Stomach (tissue), 4 donors: ENCODE results near the gene ATXN1.

Source experiments
- CTCF ChIP-seq, 7 experiments: fragments of 450-650 bp in 4 of 7; fragments of 200-600 bp in 3 of 7; sonication (generic) in 3 of 7; IDR thresholded peaks; one replicate each; pipeline ENCODE4 v1.5.1; 2016 to 2019; ENCODE audit warnings: antibody characterized with exemption in 7 of 7, control low read depth in 2 of 7, mild to moderate bottlenecking in 1 of 7
- EP300 ChIP-seq: sonication (generic); formaldehyde crosslinking; IDR thresholded peaks from one replicate; pipeline ENCODE4 v1.6.1; 2017; ENCODE audit warnings: antibody characterized with exemption
- POLR2A ChIP-seq, 4 donors: fragments of 450-650 bp; IDR thresholded peaks; one replicate each; pipeline ENCODE4 v1.6.1; 2016; ENCODE audit warnings: antibody characterized with exemption in 4 of 4, control low read depth in 2 of 4, mild to moderate bottlenecking in 1 of 4, moderate library complexity in 1 of 4
- POLR2AphosphoS5 ChIP-seq, 3 donors: sonication (generic); formaldehyde crosslinking; IDR thresholded peaks; one replicate each; pipeline ENCODE4 v1.6.1; 2016; ENCODE audit warnings: antibody characterized with exemption in 3 of 3

- TF ChIP-seq CTCF (IDR thresholded peaks at IDR 0.05), result no peak
- no peak for TF ChIP-seq EP300
- no peak for TF ChIP-seq POLR2AphosphoS5 (IDR thresholded peaks at IDR 0.05)
- TF ChIP-seq POLR2A (IDR thresholded peaks at IDR 0.05), result no peak
These were observed 385.4 kb downstream of the ATXN1 start for GRCh38 chr6:16375843-16376242.
